ENCODE results near the gene PRPS1. TPM values are rescaled to one million over a fixed set of nuclear protein-coding genes. Genes with fewer than 3 reads are reported as not detected.

PRPS1 gene
- total RNA-seq, 2 experiments from 2014 or later, result 123 to 129 TPM

DNA sequence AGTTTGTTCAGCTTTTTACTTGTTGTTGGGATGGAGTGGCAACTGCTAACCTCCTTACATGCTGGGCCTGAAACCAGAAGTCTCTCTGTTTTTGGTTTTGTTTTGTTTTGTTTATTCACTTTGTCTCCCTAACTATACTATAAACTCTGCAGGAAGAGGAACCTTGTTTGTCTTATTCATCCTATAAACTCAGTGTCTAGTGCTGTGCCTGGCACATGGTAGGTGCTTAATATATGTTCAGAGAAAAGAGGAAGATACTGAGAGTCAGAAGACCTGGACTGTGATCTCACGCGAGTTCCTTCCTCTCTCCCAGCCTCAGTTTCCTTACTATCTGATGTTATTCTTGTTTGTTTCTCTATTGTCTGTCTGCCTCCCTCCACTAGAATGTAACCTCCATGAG, 71.3 kb downstream of the PRPS1 start:
- Mint-ChIP-seq H3K36me3 (no peaks in the 10 kb centered on the region), H3K27me3 (no peaks in the 10 kb centered on the region), H3K27ac (no peak overlapping the region), H3K4me3 (no peak overlapping the region), H3K4me1 (peaks cover 6% of the 10 kb centered on the region), H3K9me3 (no peaks in the 10 kb centered on the region)
- no peak for DNase-seq

GRCh38 chrX:107700317-107700774, 72.0 kb downstream of the PRPS1 start:
- Mint-ChIP-seq H3K27ac (no peak overlapping the region), H3K36me3 (no peaks in the 10 kb centered on the region), H3K4me1 (peaks cover 6% of the 10 kb centered on the region), H3K27me3 (no peaks in the 10 kb centered on the region), H3K4me3 (no peak overlapping the region), H3K9me3 (no peaks in the 10 kb centered on the region)
- DNase-seq, result no peak

Other genes with a start within 250 kb of the PRPS1 start
- gene FRMPD3, start 178.9 kb upstream of the PRPS1 start, total RNA-seq, result not detected
- 10 to 100 TPM; 25.2 to 29.7 TPM for gene TSC22D3, start 147.3 kb downstream of the PRPS1 start, total RNA-seq
- not detected for gene NCBP2L, start 149.2 kb downstream of the PRPS1 start, total RNA-seq
- gene MID2, start 197.4 kb downstream of the PRPS1 start, total RNA-seq, result 1 to 10 TPM; 7.6 to 9.3 TPM